GM21723 (cell line): ENCODE data around the gene PARD3.

Source experiments
- ATAC-seq: cut with Tn5 transposase; IDR thresholded peaks from one replicate; pipeline ENCODE4 v1.9.1; 2021; ENCODE audit warnings: mild to moderate bottlenecking, moderate library complexity; ENCODE audit not compliant: unreplicated experiment

PARD3 gene

GRCh38 chr10:34156781-34157425 is 658.2 kb downstream of the PARD3 start:
- no peak for ATAC-seq

- ATAC-seq = no peak
These were observed 659.3 kb downstream of the PARD3 start for GRCh38 chr10:34155812-34156211.

GRCh38 chr10:34154383-34154900 is 660.7 kb downstream of the PARD3 start:
- ATAC-seq = no peak

GRCh38 chr10:34153663-34154382 is 661.3 kb downstream of the PARD3 start:
- no peak for ATAC-seq

- ATAC-seq = no peak
These were observed 662.7 kb downstream of the PARD3 start for GRCh38 chr10:34152434-34152833.

- no peak for ATAC-seq
These were observed 663.2 kb downstream of the PARD3 start for GRCh38 chr10:34151931-34152330.

GRCh38 chr10:34151481-34151880 is 663.6 kb downstream of the PARD3 start:
- ATAC-seq = no peak

GRCh38 chr10:34150103-34150502 is 665.0 kb downstream of the PARD3 start:
- no peak for ATAC-seq

- no peak for ATAC-seq
These were observed 666.8 kb downstream of the PARD3 start for GRCh38 chr10:34148305-34148657.

- ATAC-seq = no peak
These were observed 667.3 kb downstream of the PARD3 start for GRCh38 chr10:34147641-34148304.

GRCh38 chr10:34145715-34146114 is 669.4 kb downstream of the PARD3 start:
- no peak for ATAC-seq

- ATAC-seq = no peak
These were observed 671.6 kb downstream of the PARD3 start for GRCh38 chr10:34143466-34143865.

- no peak for ATAC-seq
These were observed 673.9 kb downstream of the PARD3 start for GRCh38 chr10:34141032-34141680.

GRCh38 chr10:34139559-34139958 is 675.5 kb downstream of the PARD3 start:
- ATAC-seq = no peak

- ATAC-seq = no peak
These were observed 677.1 kb downstream of the PARD3 start for GRCh38 chr10:34137955-34138354.

GRCh38 chr10:34137201-34137600 is 677.9 kb downstream of the PARD3 start:
- ATAC-seq = no peak

GRCh38 chr10:34135515-34135914 is 679.6 kb downstream of the PARD3 start:
- no peak for ATAC-seq

- ATAC-seq = no peak
These were observed 680.5 kb downstream of the PARD3 start for GRCh38 chr10:34134602-34135001.

- no peak for ATAC-seq
These were observed 681.7 kb downstream of the PARD3 start for GRCh38 chr10:34133406-34133805.

GRCh38 chr10:34131152-34131551 is 683.9 kb downstream of the PARD3 start:
- no peak for ATAC-seq

- no peak for ATAC-seq
These were observed 687.4 kb downstream of the PARD3 start for GRCh38 chr10:34127676-34128075.
